GM12872 (cell line): ENCODE results near the gene GRM5.

ENCODE experiments used
- TF ChIP-seq, protein P1 (sequence below): IDR thresholded peaks from 3 replicates; pipeline ENCODE4 v1.5.1; 2011; ENCODE audit warnings: low read depth, mild to moderate bottlenecking, low read length, moderate library complexity; ENCODE audit not compliant: insufficient read depth

Gene GRM5

DNA sequence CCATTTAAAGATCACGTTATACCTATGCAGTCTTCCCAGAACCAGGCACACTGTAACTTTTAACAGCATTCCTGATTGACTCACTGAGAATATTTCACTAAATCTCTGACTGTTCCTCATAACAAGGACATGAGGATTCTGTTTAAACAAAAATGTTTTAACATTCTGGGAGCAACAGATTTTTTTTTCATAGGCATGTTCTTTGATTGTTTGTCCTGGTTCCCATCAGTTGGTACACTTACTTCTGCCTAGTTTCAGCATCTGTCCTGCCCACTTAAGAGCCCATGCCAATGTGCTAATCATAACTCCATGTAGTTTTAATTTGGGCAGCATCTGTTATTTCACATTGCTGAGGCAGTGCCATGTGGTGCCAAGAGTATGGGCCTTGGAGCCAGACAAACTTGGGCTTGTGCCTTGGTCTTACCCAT, 589.8 kb downstream of the GRM5 start:
- TF ChIP-seq, protein P1, sequence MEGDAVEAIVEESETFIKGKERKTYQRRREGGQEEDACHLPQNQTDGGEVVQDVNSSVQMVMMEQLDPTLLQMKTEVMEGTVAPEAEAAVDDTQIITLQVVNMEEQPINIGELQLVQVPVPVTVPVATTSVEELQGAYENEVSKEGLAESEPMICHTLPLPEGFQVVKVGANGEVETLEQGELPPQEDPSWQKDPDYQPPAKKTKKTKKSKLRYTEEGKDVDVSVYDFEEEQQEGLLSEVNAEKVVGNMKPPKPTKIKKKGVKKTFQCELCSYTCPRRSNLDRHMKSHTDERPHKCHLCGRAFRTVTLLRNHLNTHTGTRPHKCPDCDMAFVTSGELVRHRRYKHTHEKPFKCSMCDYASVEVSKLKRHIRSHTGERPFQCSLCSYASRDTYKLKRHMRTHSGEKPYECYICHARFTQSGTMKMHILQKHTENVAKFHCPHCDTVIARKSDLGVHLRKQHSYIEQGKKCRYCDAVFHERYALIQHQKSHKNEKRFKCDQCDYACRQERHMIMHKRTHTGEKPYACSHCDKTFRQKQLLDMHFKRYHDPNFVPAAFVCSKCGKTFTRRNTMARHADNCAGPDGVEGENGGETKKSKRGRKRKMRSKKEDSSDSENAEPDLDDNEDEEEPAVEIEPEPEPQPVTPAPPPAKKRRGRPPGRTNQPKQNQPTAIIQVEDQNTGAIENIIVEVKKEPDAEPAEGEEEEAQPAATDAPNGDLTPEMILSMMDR, result no peak

DNA sequence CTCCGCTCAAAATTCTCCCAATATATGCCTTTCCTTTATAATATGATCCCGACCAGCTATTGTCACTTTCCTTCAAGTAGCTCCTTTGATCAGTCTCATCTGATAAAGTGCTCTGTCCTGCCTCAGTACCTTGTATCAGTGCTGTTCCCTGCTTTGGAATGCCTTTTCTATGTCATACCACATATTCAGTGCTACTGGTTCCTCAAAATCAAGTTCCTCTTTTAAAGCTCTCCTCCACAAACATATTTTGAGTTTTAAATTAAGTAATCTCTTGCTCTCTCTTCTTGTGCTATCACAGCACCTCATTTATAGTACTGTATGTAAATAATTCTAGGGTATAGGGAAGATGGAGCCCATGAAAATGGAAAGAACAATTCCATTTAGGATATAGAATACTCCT, 591.1 kb downstream of the GRM5 start:
- TF ChIP-seq, protein P1, result no peak

DNA sequence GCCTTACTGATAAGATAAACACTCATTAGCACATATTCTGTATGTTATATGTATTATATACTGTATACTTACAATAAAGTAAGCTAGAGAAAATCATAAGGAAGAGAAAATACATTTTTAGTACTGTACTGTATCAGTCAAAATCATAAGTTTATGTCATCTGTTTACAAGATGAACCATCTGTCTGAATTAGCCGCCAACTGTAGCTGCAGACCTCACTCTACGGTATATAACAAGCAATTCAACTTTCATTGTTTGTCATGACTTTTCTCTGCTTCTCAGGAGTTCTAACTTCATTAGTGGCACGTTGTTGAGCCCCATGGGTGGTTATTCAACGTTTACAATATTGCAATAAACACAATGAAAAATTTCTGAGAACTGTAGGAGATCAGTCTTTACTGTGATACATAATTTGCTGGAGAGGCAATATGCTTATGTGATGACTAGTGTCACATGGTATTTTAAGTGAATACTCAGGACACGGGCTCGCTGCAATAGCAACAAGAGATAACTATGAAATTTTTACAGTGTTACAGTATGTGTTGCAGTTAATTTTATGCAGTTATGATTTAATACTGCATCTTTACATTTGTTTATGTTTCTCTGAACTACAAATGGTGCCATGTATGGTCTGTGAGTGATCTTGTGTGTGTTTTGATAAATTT, 596.1 kb downstream of the GRM5 start:
- TF ChIP-seq, protein P1, result no peak

DNA sequence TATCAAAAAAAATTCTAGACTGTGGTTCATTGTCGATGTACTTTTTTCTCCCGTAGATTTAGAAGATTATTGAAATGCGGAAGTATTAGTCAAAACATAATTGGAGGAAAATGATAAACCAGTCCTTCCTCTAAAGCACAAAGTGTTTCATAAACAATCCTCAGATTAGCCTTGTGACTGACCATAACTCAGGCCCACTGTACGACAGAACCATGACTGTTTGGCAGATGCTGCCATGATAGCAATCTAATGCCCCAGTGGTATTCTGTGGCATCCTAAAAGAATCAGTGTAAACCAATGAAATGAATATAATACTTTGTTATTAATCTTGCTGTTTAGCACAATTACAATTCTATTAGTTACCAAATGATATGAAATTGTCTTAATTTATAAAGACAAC, 601.3 kb downstream of the GRM5 start:
- TF ChIP-seq, protein P1, result no peak

DNA sequence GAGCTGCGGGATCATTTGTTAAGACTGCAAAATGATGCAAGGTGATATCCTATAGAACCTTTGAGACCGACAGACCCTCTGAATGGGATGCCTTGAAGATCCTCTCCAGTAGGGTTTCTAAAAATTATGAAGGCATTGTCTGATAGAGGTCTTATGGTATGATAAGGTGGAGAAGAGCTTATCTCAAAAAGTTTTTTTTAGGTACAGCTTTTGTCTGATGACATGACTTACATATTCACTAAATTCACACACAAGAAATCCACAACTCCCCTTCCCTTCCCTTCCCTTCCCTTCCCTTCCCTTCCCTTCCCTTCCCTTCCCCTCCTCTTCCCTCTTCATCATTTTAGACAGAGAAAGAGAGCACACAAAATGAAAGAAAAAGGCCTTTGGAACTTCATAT, 609.8 kb downstream of the GRM5 start:
- TF ChIP-seq, protein P1, result no peak

DNA sequence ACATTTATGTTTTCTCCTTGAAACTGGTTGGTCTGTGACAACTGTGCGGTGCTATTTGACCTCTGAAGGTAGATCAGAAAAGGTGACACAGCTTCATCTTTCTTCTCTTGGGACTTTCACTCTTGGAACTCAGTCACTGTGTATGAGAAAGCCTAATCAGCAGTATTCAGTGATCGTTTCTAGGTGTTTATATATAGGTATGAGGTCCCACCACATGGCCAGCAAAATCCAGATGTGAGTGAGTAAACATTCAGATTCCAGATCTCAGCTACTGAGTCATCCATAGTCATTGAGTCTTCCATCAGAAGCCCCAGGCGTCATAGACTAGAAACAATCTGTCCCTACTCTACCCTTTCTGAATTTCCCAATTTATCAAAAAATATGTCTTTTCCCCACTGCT, 610.9 kb downstream of the GRM5 start:
- TF ChIP-seq, protein P1, result no peak
